ENCODE measurements around the gene LRRC74B.
"Not testable (repeated sequence)": the region's sequence is repeated elsewhere in the genome, so short reads cannot be mapped to it uniquely, and the experiment has no call there.

Gene LRRC74B

DNA sequence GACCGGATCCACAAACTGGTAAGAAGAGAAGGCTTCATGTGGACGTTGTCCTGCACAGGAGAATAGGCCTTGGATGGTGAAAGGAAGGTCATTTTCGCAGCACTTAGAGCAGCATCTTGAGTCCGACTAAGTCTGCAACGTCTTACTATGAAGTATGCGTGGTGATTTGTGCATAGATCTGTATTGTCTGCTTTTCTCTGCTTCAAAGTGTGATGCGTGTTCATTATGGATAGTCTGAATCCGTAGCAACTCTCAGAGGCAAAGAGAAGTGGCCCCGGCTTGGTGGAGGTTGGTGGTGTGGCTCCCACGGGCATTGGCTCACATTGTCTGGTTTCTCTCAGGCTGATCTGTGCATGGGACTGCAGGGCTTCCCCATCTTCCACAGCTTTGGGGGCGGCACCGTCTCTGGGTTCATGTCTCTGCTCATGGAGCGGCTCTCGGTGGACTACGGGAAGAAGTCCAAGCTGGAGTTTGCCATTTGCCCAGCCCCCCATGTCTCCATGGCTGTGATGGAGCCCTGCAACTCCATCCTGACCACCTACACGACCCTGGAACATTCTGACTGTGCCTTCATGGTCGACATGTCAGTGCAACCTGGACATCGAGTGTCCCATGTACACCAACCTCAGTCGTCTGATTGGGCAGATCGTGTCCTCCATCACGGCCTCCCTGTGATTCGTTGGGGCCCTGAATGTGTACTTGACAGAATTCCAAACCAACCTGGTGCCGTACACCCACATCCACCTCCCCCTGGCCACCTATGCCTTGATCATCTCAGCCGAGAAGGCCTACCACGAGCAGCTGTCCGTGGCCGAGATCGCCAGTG is 21.5 kb downstream of the LRRC74B start:
- TF ChIP-seq, protein P1, sequence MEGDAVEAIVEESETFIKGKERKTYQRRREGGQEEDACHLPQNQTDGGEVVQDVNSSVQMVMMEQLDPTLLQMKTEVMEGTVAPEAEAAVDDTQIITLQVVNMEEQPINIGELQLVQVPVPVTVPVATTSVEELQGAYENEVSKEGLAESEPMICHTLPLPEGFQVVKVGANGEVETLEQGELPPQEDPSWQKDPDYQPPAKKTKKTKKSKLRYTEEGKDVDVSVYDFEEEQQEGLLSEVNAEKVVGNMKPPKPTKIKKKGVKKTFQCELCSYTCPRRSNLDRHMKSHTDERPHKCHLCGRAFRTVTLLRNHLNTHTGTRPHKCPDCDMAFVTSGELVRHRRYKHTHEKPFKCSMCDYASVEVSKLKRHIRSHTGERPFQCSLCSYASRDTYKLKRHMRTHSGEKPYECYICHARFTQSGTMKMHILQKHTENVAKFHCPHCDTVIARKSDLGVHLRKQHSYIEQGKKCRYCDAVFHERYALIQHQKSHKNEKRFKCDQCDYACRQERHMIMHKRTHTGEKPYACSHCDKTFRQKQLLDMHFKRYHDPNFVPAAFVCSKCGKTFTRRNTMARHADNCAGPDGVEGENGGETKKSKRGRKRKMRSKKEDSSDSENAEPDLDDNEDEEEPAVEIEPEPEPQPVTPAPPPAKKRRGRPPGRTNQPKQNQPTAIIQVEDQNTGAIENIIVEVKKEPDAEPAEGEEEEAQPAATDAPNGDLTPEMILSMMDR (conservative IDR thresholded peaks at IDR 0.05) = no peak
- TF ChIP-seq ZFX (IDR thresholded peaks at IDR 0.05) = no peak
- H3K27ac ChIP-seq = no peak overlapping the region

- TF ChIP-seq, protein P1 (conservative IDR thresholded peaks at IDR 0.05) = no peak
- TF ChIP-seq ZFX (IDR thresholded peaks at IDR 0.05) = no peak
- H3K27ac ChIP-seq = no peak overlapping the region
Observed at GRCh38 chr22:21067901-21068680, 22.3 kb downstream of the LRRC74B start.

- no peak overlapping the region for H3K27ac ChIP-seq
- TF ChIP-seq, protein P1 (conservative IDR thresholded peaks at IDR 0.05) = no peak
- TF ChIP-seq ZFX (IDR thresholded peaks at IDR 0.05) = no peak
Observed at GRCh38 chr22:21068681-21069276, 23.0 kb downstream of the LRRC74B start.

DNA sequence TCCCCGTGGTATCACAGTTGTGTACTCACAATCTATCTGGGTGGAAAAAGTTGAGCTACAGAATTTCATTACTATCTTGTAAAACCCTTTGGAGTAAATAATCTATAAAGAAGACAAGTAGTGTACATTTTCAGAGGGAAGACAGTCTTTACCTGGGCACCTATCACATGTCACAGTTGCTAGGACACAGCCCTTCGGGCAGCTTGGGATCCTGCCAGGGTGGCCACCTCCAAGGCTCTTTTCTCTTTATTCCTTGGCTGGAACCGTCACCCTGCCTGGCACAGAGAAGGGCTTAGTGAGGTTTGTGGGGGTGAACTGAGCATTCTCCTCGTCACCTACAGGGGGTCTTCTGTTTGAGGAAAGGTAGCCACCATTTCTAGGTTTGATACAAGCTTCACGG is 23.6 kb downstream of the LRRC74B start:
- TF ChIP-seq, protein P1 (conservative IDR thresholded peaks at IDR 0.05) = no peak
- no peak for TF ChIP-seq ZFX (IDR thresholded peaks at IDR 0.05)
- no peak overlapping the region for H3K27ac ChIP-seq

DNA sequence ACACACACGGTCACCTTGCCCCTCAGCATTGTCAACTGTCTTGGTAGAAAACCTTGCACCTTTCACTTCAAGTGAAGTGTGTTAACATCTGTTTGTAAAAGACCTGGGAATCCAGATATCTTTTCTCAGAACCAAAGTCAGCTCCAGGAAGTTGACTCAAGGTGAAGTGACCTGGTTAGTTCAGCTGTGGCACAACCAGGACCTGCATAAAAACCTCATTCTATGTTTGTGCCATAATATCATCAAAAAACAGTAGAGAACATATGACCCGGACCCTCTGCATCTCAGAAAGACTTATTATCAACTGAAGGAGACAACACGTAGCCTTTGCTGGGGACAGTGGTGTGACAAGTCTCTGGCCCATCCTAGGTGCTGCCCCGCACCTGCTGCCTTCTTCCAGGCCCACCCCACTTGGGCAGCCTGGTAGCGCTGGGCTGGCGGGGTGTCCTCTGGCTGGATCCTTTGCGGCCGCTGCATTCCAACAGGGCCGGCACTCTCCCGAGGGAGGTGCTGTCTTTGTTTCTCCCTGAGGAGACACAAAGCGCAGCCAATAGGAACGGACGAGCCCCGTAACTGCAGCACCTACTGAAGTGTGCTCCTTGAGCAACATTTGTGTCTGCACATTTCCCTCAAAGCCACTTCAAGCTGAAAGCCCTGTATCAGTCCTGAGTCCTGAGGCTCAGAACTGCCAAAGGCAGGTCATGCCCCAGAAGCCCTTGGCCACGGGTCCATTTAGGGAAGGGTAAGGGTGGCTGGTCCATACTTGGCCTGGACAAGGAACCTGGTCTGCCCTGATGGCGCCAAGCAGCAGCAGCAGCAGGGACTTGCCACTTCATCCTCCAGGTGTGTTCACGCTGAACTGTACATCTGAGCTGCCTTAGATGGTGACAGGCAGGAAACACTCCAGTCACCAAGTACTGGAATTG is 25.2 kb downstream of the LRRC74B start:
- no peak overlapping the region for H3K27ac ChIP-seq

GRCh38 chr22:21071796-21072195 is 26.1 kb downstream of the LRRC74B start:
- not testable (repeated sequence) for H3K27ac ChIP-seq

More for the DNA sequence above, 25.2 kb downstream of the LRRC74B start:
- TF ChIP-seq, protein P1 (conservative IDR thresholded peaks at IDR 0.05) = no peak
- TF ChIP-seq ZFX (IDR thresholded peaks at IDR 0.05) = no peak

GRCh38 chr22:21073023-21073422 is 27.3 kb downstream of the LRRC74B start:
- no peak overlapping the region for H3K27ac ChIP-seq
- TF ChIP-seq, protein P1 (conservative IDR thresholded peaks at IDR 0.05) = no peak
- TF ChIP-seq ZFX (IDR thresholded peaks at IDR 0.05) = no peak
